Esophagus muscularis mucosa (tissue), 4 donors: Measurements from ENCODE around the gene EDDM13.

Source experiments
- EP300 ChIP-seq: sonication (generic); formaldehyde crosslinking; IDR thresholded peaks from one replicate; pipeline ENCODE4 v1.6.1; 2017; ENCODE audit warnings: antibody characterized with exemption
- POLR2A ChIP-seq: fragments of 450-650 bp; IDR thresholded peaks from one replicate; pipeline ENCODE4 v1.6.1; 2017; ENCODE audit warnings: antibody characterized with exemption, moderate library complexity, mild to moderate bottlenecking, low read depth
- POLR2AphosphoS5 ChIP-seq, 2 donors: sonication (generic); formaldehyde crosslinking; IDR thresholded peaks; one replicate each; pipeline ENCODE4 v1.6.1; 2017; ENCODE audit warnings: antibody characterized with exemption in 2 of 2
- TF ChIP-seq, protein P1 (sequence below), 3 experiments: fragments of 200-600 bp in 2 of 3; fragments of 450-650 bp in 1 of 3; sonication (generic) in 2 of 3; IDR thresholded peaks; one replicate each; pipeline ENCODE4 v1.5.1; 2017 to 2019; ENCODE audit warnings: antibody characterized with exemption in 3 of 3, mild to moderate bottlenecking in 2 of 3, moderate library complexity in 1 of 3

GRCh38 chr19:56309511-56310185 lies 37.1 kb downstream of the EDDM13 start:
- TF ChIP-seq POLR2AphosphoS5 (IDR thresholded peaks at IDR 0.05) = no peak
- TF ChIP-seq, protein P1, sequence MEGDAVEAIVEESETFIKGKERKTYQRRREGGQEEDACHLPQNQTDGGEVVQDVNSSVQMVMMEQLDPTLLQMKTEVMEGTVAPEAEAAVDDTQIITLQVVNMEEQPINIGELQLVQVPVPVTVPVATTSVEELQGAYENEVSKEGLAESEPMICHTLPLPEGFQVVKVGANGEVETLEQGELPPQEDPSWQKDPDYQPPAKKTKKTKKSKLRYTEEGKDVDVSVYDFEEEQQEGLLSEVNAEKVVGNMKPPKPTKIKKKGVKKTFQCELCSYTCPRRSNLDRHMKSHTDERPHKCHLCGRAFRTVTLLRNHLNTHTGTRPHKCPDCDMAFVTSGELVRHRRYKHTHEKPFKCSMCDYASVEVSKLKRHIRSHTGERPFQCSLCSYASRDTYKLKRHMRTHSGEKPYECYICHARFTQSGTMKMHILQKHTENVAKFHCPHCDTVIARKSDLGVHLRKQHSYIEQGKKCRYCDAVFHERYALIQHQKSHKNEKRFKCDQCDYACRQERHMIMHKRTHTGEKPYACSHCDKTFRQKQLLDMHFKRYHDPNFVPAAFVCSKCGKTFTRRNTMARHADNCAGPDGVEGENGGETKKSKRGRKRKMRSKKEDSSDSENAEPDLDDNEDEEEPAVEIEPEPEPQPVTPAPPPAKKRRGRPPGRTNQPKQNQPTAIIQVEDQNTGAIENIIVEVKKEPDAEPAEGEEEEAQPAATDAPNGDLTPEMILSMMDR (IDR thresholded peaks at IDR 0.05) = peak; percentile 42 to 59 (median 43)
- no peak for TF ChIP-seq EP300
- TF ChIP-seq POLR2A = no peak
